Right atrium auricular region (tissue), 2 donors: ENCODE data around the gene MSTN. TPM values are rescaled to one million over a fixed set of nuclear protein-coding genes. Genes with fewer than 3 reads are reported as not detected.

Source experiments
- DNase-seq: peaks from one replicate; pipeline ENCODE4 v3.0.0-alpha.2; 2019; ENCODE audit warnings: low spot score
- H3K27ac ChIP-seq, 2 donors: fragments of 200-600 bp; sonication (generic); 1 replicate in 1 of 2; 2 replicates in 1 of 2; pipeline ENCODE4 v1.5.1; 2016 to 2019
- H3K27me3 ChIP-seq, 2 donors: fragments of 200-600 bp; sonication (generic); one replicate each; pipeline versions ENCODE4 v1.5.1 to v1.6.0; 2017 to 2019
- H3K36me3 ChIP-seq: fragments of 200-600 bp; sonication (generic); one replicate; pipeline ENCODE4 v1.5.1; 2016
- H3K4me1 ChIP-seq, 2 donors: fragments of 200-600 bp; sonication (generic); one replicate each; pipeline versions ENCODE4 v1.5.1 to v1.6.0; 2017 to 2019
- H3K4me3 ChIP-seq, 2 donors: fragments of 200-600 bp; sonication (generic); 1 replicate in 1 of 2; 2 replicates in 1 of 2; pipeline ENCODE4 v1.5.1; 2017 to 2019; ENCODE audit warnings: mild to moderate bottlenecking in 1 of 2, moderate library complexity in 1 of 2
- H3K9me3 ChIP-seq, 2 donors: fragments of 200-600 bp; sonication (generic); one replicate each; pipeline ENCODE4 v1.5.1; 2019
- total RNA-seq, 2 donors: library from RNA; depleted of rRNA; stranded (reverse); fragments of >200 nt; gene quantifications; one replicate each; pipeline ENCODE4 v1.1.0, GENCODE V29; 2016
- TF ChIP-seq, protein P1 (sequence below), 2 donors: fragments of 200-600 bp; sonication (generic); IDR thresholded peaks; one replicate each; pipeline ENCODE4 v1.5.1; 2019; ENCODE audit warnings: antibody characterized with exemption in 2 of 2

Gene MSTN
- total RNA-seq, 2 donors from 2014 or later: 0.12 to 0.19 TPM

GRCh38 chr2:190105554-190105953 lies 43.0 kb upstream of the MSTN start:
- no peak overlapping the region for H3K4me3 ChIP-seq
- H3K27ac ChIP-seq: no peak overlapping the region
- peaks cover 0 to 8% of the 10 kb centered on the region in 2 donors for H3K9me3 ChIP-seq
- TF ChIP-seq, protein P1, sequence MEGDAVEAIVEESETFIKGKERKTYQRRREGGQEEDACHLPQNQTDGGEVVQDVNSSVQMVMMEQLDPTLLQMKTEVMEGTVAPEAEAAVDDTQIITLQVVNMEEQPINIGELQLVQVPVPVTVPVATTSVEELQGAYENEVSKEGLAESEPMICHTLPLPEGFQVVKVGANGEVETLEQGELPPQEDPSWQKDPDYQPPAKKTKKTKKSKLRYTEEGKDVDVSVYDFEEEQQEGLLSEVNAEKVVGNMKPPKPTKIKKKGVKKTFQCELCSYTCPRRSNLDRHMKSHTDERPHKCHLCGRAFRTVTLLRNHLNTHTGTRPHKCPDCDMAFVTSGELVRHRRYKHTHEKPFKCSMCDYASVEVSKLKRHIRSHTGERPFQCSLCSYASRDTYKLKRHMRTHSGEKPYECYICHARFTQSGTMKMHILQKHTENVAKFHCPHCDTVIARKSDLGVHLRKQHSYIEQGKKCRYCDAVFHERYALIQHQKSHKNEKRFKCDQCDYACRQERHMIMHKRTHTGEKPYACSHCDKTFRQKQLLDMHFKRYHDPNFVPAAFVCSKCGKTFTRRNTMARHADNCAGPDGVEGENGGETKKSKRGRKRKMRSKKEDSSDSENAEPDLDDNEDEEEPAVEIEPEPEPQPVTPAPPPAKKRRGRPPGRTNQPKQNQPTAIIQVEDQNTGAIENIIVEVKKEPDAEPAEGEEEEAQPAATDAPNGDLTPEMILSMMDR (IDR thresholded peaks at IDR 0.05): no peak
- H3K36me3 ChIP-seq: no peaks in the 10 kb centered on the region
- no peak for DNase-seq
- H3K27me3 ChIP-seq: no peaks in the 10 kb centered on the region
- no peaks in the 10 kb centered on the region for H3K4me1 ChIP-seq

GRCh38 chr2:190103144-190103543 lies 40.6 kb upstream of the MSTN start:
- Histone ChIP-seq H3K4me3 (no peak overlapping the region), H3K4me1 (no peaks in the 10 kb centered on the region), H3K36me3 (no peaks in the 10 kb centered on the region), H3K9me3 (peaks cover 0 to 8% of the 10 kb centered on the region in 2 donors), H3K27me3 (no peaks in the 10 kb centered on the region), H3K27ac (no peak overlapping the region)
- no peak for DNase-seq
- TF ChIP-seq, protein P1 (IDR thresholded peaks at IDR 0.05): no peak

DNA sequence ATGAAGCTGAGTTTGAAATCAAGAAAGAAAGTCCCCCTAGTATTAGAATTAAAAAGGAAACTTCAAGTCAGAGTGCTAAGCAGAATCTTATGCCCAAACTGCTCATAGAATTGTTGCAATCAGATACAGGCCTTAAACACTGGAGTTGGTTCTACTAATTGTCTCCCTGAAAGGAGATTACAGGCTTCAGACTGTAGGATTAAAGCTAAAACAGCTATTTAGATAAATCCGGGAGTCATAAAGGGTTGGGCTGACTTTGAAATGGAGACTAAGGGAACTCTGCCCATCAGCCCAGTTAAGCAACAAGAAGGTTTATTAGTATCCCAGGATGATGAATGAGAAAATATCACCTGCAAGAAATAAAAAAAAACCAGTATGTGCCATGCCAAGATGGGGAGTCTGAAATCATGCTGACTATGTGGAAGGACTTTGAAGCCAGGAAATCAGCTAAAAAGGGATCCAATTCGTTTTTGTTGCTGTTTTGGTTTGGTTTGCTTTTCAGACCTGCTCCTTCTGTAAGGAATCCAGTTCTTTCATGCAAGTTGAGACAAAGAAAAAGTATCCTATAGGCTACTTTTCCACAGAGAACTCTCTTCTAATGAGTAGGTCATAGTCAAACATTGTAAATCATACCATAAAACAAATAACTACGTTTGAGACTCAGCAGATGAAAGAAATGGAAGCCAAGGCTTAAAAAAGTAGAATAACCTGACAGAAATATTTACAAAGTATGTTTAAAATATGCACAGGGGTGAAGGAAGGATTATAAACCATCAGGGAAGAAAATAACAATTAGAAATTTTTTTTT lies 37.6 kb upstream of the MSTN start:
- no peaks in the 10 kb centered on the region for H3K4me1 ChIP-seq
- H3K27ac ChIP-seq: no peak overlapping the region
- no peak for DNase-seq
- no peaks in the 10 kb centered on the region for H3K27me3 ChIP-seq
- H3K9me3 ChIP-seq: peaks cover 0 to 8% of the 10 kb centered on the region in 2 donors
- no peaks in the 10 kb centered on the region for H3K36me3 ChIP-seq
- no peak overlapping the region for H3K4me3 ChIP-seq
- TF ChIP-seq, protein P1 (IDR thresholded peaks at IDR 0.05): no peak

DNA sequence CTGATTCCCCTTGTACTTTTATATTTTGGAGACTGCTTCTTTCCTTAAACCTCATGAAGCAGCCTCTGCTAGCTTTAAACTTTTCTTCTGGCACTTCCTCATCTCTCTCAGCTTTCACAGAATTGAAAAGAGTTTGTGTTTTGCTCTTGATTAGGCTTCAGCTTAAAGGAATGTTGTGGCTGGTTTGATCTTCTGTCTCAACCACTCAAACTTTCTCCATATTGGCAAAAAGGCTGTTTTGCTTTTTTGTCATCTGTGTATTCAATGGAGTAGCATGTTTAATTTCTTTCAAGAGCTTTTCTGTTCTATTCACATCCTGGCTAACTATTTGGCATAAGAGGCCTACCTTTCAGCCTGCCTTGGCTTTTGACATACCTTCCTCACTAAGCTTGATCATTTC lies 36.3 kb upstream of the MSTN start:
- H3K4me3 ChIP-seq: no peak overlapping the region
- no peak for DNase-seq
- H3K27me3 ChIP-seq: no peaks in the 10 kb centered on the region
- H3K27ac ChIP-seq: no peak overlapping the region
- peaks cover 0 to 8% of the 10 kb centered on the region in 2 donors for H3K9me3 ChIP-seq
- no peaks in the 10 kb centered on the region for H3K4me1 ChIP-seq
- TF ChIP-seq, protein P1 (IDR thresholded peaks at IDR 0.05): no peak
- H3K36me3 ChIP-seq: no peaks in the 10 kb centered on the region

DNA sequence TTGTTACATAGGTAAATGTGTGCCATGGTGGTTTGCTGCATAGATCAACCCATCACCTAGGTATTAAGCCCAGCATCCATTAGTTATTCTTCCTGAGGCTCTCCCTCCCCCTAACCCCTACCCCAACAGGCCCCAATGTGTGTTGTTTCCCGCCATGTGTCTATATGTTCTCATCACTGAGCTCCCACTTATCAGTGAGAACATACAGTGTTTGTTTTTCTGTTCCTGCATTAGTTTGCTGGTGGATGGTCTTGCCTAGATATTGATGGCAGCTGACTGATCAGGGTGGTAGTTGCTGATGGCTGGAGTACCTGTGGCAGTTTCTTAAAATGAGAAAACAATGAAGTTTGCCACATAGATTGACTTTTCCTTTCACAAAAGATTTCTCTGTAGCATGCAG lies 34.6 kb upstream of the MSTN start:
- H3K36me3 ChIP-seq: no peaks in the 10 kb centered on the region
- no peaks in the 10 kb centered on the region for H3K4me1 ChIP-seq
- TF ChIP-seq, protein P1 (IDR thresholded peaks at IDR 0.05): no peak
- DNase-seq: no peak
- H3K9me3 ChIP-seq: peaks cover 0 to 4% of the 10 kb centered on the region in 2 donors
- no peak overlapping the region for H3K4me3 ChIP-seq
- no peak overlapping the region for H3K27ac ChIP-seq
- H3K27me3 ChIP-seq: no peaks in the 10 kb centered on the region
